Activated naive CD4-positive, alpha-beta T cell treated with Interleukin-2 at 50 U/mL for 16 hours (primary cell): ENCODE data around the gene MSGN1.

Experiments used
- DNase-seq: peaks from one replicate; pipeline ENCODE4 v3.0.0-alpha.2; 2020

MSGN1 gene

DNA sequence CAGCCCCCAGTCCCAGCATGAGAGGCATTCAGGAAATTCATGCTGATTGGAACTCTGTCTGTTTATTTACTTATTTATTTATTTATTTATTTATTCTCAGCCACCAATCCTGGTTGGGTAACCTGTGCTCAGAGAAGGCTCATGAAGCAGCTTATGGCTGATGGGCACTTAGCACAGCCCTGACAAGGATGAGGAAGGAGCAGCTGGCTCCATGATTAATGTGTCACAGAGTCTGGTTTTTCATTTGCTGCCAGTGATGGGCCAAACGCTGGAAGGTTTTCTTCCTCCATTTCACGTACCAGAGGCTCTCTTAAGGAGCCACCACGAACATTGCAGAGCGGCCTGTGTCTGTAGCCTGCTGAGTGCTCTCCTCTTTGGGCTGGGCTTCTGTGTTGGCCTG is 33.9 kb downstream of the MSGN1 start:
- no peak for DNase-seq

DNA sequence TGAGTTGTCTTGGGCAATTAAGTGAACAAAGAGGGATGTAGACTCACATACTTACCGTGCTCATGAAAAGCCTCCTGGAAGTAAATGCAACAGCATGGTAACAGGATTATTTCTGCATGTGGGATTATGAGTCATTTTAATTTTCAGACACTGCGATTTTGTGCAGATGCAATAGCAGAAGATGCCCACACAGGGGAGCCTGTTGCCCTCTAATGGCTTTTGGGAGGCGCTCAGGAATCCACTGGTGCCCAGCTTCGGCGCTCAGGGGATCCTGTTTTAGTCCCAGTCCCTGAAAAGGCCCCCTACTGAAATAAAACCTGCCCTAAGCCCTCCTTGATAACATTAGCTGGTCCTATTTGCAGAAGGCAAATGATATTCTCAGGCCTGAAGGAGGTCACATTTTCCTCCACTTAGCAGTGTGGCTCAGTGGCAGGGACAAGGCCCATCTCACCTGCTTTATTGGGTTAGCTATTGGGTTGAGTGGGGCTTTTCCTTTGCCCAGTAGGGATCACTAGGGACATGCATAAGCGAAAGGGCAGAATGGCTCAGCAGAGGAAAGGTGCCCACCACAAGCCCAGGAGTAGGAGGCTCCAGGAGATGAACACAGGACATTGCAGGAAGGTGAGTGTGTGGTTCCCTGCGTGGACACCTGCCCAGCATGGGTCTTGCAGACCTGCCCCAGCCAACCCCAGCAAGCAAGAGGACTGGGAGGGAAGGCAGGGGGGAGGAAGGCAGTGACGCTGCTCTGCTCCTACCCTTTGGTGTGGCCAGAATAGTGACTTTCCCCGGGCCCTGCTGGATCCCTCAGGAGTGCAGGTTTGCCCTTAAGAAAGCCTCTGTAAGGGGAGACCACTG is 35.7 kb downstream of the MSGN1 start:
- no peak for DNase-seq

DNA sequence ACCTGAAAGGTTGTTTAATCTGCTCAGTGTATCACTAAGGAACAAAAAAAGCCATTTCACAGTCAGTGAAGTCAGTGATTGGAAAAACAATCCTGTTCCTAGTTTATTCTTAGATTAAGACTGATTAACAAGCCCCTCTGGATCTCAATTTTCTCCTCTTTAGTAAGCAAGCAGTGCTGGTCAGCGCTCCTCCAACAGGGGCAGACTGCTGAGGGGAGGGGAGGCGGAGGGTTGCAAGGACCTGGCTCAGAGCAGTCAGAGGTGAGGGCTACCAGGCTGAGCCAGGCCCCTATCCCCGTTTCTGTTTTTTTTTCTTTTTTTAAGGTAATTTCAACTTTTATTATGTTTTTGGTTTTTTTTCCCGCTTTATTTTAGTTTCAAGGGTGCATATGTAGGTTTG is 37.5 kb downstream of the MSGN1 start:
- DNase-seq: no peak

DNA sequence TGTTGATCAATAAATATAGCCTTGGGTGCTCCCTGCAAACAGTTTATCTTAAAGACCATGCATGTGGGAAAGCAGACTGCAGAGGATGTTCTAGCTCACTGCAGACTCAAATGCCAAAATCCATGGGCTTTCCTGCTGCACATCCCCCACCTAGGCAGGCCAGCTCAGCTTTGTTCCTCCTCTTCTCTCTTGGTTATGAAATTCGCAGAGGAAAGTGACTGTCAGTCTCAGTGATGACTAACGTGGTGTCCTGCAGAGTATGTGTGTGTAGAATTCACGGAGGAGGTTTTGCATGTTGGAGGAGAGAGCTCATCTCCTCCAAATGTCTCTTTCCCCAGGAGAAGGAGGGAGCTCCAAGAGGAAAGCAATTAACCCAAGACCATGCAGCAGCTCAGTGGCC is 40.8 kb downstream of the MSGN1 start:
- no peak for DNase-seq

DNA sequence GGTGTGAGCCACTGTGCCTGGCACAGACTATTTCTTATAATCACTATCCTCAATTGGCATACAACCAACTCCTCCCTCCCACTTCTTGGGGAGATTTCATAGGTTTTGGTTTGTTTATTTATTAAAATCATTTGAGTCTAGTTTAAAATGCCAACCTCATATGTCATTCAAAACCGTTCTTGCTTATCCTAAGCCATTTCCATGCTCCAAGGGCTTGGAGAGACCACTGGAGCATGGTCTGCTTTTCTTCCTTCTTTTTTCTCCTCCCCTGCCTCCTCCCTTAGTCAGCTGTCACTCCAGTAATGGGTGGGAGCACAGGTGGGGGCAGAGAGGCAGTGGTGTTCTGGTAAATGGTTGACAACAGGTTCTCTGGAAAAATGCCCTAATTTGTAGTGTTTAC is 41.8 kb downstream of the MSGN1 start:
- DNase-seq: no peak

DNA sequence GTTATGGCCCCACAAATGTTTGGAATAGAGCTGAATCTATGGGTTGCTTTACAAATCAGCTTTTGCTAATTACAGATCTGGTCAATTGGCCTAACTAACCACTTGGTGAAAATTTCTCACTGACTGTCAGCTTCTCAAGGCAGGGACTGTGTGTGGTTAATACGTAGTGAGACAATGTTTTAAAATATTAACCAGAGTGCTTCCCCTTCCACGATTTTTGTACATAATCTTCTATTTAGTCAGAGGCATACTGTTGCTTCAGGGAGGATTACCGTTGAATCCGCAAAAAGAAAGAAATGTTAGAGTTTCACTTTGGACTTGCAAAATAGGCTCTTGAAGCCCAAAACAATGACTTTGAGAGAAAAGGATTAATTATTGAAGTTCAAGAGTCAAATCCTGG is 47.3 kb downstream of the MSGN1 start:
- DNase-seq: no peak

DNA sequence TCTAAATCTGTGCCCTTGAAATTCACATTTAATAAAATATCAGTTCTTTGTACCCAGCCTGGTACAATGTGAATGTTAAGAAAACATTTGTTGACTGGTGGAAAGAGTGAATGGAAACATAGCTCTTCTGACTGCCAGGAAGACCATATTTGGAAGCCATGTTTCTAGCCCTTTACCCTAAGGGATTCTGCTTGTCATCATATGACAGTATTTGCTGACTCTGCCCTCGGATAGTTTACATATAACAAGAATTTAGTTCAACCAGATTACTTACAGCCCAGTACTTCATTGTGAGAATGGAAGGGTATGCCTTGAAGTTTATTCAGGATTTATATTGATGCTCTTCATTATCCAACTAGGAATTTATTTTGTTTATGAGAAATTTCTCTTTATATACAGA is 48.4 kb downstream of the MSGN1 start:
- DNase-seq: no peak

DNA sequence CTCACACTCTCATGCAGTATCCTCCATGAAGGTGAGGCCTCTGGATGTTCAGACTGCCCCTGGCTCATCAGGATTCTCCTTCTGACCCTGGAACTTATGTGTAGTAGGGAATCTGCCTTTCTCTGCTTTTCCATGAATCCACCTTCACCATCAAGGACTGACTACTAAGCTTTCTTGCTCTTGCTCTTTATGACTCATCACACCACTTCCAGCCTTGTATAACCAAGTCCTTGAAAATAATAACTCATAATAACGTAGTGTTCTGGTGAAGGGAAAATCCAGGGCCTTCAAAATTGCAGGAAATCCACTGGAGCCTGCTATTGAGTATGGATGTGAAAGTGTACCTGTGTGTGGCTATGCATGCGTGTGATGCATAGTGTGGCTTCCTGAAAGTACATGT is 50.9 kb downstream of the MSGN1 start:
- DNase-seq: no peak
